ENCODE results near the gene TET2.

- TF ChIP-seq CTCF (IDR thresholded peaks at IDR 0.05): no peak
- no peak for TF ChIP-seq EP300 (IDR thresholded peaks at IDR 0.05)
- no peak for TF ChIP-seq POLR2A (IDR thresholded peaks at IDR 0.05)
Observed at GRCh38 chr4:105291925-105292324, 145.2 kb downstream of the TET2 start.
